NCI-H1436 treated with DMSO at 0.1 percent for 48 hours (cell line): ENCODE data around the gene SPATA17.
A peak's percentile ranks its signal among the peaks of the same experiment; 100 is the strongest.
"Not testable (repeated sequence)": the region's sequence is repeated elsewhere in the genome, so short reads cannot be mapped to it uniquely, and the experiment has no call there.

Source experiments
- DNase-seq: peaks from one replicate; lab custom pipeline; 2025; lab: John Stamatoyannopoulos, UW

Gene SPATA17

GRCh38 chr1:217674028-217674729 is 43.0 kb downstream of the SPATA17 start:
- DNase-seq, result no peak

- no peak for DNase-seq
Observed at GRCh38 chr1:217681806-217682205, 50.7 kb downstream of the SPATA17 start.

- no peak for DNase-seq
Observed at GRCh38 chr1:217687511-217687910, 56.4 kb downstream of the SPATA17 start.

GRCh38 chr1:217696140-217696539 is 65.0 kb downstream of the SPATA17 start:
- DNase-seq, result not testable (repeated sequence)

GRCh38 chr1:217703326-217703725 is 72.2 kb downstream of the SPATA17 start:
- no peak for DNase-seq

- no peak for DNase-seq
Observed at GRCh38 chr1:217712925-217713597, 81.9 kb downstream of the SPATA17 start.

- no peak for DNase-seq
Observed at GRCh38 chr1:217715681-217716080, 84.5 kb downstream of the SPATA17 start.

GRCh38 chr1:217717959-217718358 is 86.8 kb downstream of the SPATA17 start:
- DNase-seq, result no peak

- DNase-seq, result no peak
Observed at GRCh38 chr1:217718873-217719272, 87.7 kb downstream of the SPATA17 start.

GRCh38 chr1:217721692-217722091 is 90.5 kb downstream of the SPATA17 start:
- DNase-seq, result no peak

GRCh38 chr1:217734973-217735372 is 103.8 kb downstream of the SPATA17 start:
- no peak for DNase-seq

- peak; percentile 11 for DNase-seq
Observed at GRCh38 chr1:217747156-217747769, 116.1 kb downstream of the SPATA17 start.

- no peak for DNase-seq
Observed at GRCh38 chr1:217769768-217770167, 138.6 kb downstream of the SPATA17 start.

GRCh38 chr1:217770918-217771317 is 139.8 kb downstream of the SPATA17 start:
- DNase-seq, result no peak

GRCh38 chr1:217776693-217777092 is 145.5 kb downstream of the SPATA17 start:
- no peak for DNase-seq

- DNase-seq, result no peak
Observed at GRCh38 chr1:217781056-217781455, 149.9 kb downstream of the SPATA17 start.

- no peak for DNase-seq
Observed at GRCh38 chr1:217791091-217791490, 159.9 kb downstream of the SPATA17 start.

GRCh38 chr1:217805792-217806191 is 174.6 kb downstream of the SPATA17 start:
- no peak for DNase-seq

GRCh38 chr1:217812175-217812574 is 181.0 kb downstream of the SPATA17 start:
- no peak for DNase-seq

- no peak for DNase-seq
Observed at GRCh38 chr1:217813031-217813430, 181.9 kb downstream of the SPATA17 start.

GRCh38 chr1:217837691-217838090 is 206.5 kb downstream of the SPATA17 start:
- no peak for DNase-seq

GRCh38 chr1:217839161-217839560 is 208.0 kb downstream of the SPATA17 start:
- DNase-seq, result no peak

GRCh38 chr1:217846733-217847132 is 215.6 kb downstream of the SPATA17 start:
- DNase-seq, result no peak
